H1 (cell line): ENCODE measurements around the gene NHS. TPM values are rescaled to one million over a fixed set of nuclear protein-coding genes. Genes with fewer than 3 reads are reported as not detected.

Experiments used
- ATF2 ChIP-seq: IDR thresholded peaks from 2 replicates; pipeline ENCODE4 v1.6.1; 2012; ENCODE audit warnings: low read length, inconsistent platforms
- BACH1 ChIP-seq: IDR thresholded peaks from 2 replicates; pipeline ENCODE4 v1.6.1; 2012; ENCODE audit warnings: low read length, improper control_type of control experiment
- GABPA ChIP-seq: IDR thresholded peaks from 2 replicates; pipeline ENCODE4 v1.6.1; 2011; ENCODE audit warnings: mild to moderate bottlenecking, low read length, moderate library complexity, borderline replicate concordance; ENCODE audit not compliant: insufficient read depth
- KDM5A ChIP-seq: fragments of 200-600 bp; IDR thresholded peaks from 2 replicates; pipeline ENCODE4 v1.7.1; 2012; ENCODE audit warnings: mild to moderate bottlenecking, low read length, inconsistent platforms, mixed read lengths
- MAX ChIP-seq: IDR thresholded peaks from 2 replicates; pipeline ENCODE4 v1.6.1; 2012; ENCODE audit warnings: inconsistent platforms
- SIN3A ChIP-seq, 2 experiments: IDR thresholded peaks in 1 of 2; conservative IDR thresholded peaks in 1 of 2; 2 replicates each; pipeline ENCODE4 v1.6.1; 2011 to 2012; ENCODE audit warnings: low read length in 2 of 2, improper control_type of control experiment in 1 of 2, low read depth in 1 of 2, mild to moderate bottlenecking in 1 of 2
- SP1 ChIP-seq: IDR thresholded peaks from 2 replicates; pipeline ENCODE4 v1.6.1; 2011; ENCODE audit warnings: low read depth, low read length
- TAF7 ChIP-seq: optimal IDR thresholded peaks from 2 replicates; pipeline ENCODE3; 2011; ENCODE audit warnings: low read depth, mild to moderate bottlenecking, inconsistent platforms, low read length, moderate library complexity, borderline replicate concordance
- polyA plus RNA-seq, 7 experiments: library from polyadenylated mRNA; depleted of rRNA in 3 of 7; stranded (reverse) in 5 of 7; unstranded in 2 of 7; fragments of >200 nt in 5 of 7; fragments of 200-250 nt in 2 of 7; gene quantifications; 1 replicate in 5 of 7; 2 replicates in 1 of 7; 4 replicates in 1 of 7; pipeline versions ENCODE4 v1.2.1 to v1.2.3, GENCODE V29; 2011 to 2013; ENCODE audit warnings: missing spikeins in 2 of 7, mixed read lengths in 2 of 7
- total RNA-seq: library from RNA; stranded (reverse); fragmentation: NEBNext Ultra II Directional; extraction: Animal tissue kit (Norgen Biotek cat#: 25700); gene quantifications from 2 replicates; pipeline ENCODE4 v1.2.1, GENCODE V29; 2021

NHS gene
- total and polyA plus RNA-seq, 2 of the 8 experiments (the other 6 are each of a cell fraction or from before 2014, with no cell fraction given), result 2.2 to 6.7 TPM

GRCh38 chrX:17610788-17611187, 235.8 kb downstream of the NHS start (continued):
- TF ChIP-seq KDM5A (no peak), SP1 (no peak), SIN3A (conservative IDR thresholded peaks at IDR 0.05 in 1 of 2, IDR thresholded peaks at IDR 0.05 in 1 of 2; ENCODE audit: low read depth in 1 of 2, low read length in 2 of 2) (no peak), TAF7 (no peak), GABPA (no peak), MAX (no peak), ATF2 (no peak), BACH1 (no peak)
- TF ChIP-seq, all 59 proteins: peak for 0
